GM19043 (cell line): ENCODE results near the gene OR4C16.

ENCODE experiments used
- ATAC-seq: cut with Tn5 transposase; IDR thresholded peaks from one replicate; pipeline ENCODE4 v1.9.1; 2021; ENCODE audit warnings: low read depth; ENCODE audit not compliant: unreplicated experiment

Gene OR4C16, protein sequence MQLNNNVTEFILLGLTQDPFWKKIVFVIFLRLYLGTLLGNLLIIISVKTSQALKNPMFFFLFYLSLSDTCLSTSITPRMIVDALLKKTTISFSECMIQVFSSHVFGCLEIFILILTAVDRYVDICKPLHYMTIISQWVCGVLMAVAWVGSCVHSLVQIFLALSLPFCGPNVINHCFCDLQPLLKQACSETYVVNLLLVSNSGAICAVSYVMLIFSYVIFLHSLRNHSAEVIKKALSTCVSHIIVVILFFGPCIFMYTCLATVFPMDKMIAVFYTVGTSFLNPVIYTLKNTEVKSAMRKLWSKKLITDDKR

DNA sequence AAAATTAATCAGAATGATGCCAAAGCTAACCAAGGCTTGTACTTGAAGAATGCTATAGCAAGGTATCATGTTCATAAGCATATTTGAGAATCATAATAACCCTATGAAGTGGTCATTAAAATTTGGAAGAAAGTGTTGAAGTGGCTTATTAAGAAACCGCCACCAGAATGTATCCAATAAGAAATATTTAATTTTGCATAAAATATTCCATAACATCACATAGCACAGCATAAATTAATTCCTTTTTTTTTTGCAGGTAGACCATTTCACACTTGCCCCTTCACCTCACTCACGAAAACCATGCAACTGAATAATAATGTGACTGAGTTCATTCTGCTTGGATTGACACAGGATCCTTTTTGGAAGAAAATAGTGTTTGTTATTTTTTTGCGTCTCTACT, at the start of gene OR4C16:
TSS of gene OR4C16 (plus strand) at position 301 of the 400 bp plus-strand sequence. CDS start at position 301, 0 bp downstream.
- ATAC-seq, result no peak

DNA sequence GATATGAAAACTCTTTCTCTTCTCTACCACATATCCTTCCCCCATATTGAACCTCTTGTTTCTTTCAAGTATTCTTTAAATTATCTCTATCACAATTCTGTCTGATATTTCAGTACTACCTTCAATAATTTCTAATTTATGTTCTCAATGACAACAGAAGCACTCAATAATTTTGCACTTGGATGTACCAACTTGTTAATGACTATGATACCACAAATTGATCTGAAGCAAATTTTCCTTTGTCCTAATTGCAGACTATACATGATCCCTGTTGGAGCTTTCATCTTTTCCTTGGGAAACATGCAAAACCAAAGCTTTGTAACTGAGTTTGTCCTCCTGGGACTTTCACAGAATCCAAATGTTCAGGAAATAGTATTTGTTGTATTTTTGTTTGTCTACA, 17.8 kb upstream of the OR4C16 start, which contains the start of gene OR4C15:
TSS of gene OR4C15 (plus strand) at position 301 of the 400 bp plus-strand sequence. CDS start at position 301, 0 bp downstream.
- ATAC-seq, result no peak

DNA sequence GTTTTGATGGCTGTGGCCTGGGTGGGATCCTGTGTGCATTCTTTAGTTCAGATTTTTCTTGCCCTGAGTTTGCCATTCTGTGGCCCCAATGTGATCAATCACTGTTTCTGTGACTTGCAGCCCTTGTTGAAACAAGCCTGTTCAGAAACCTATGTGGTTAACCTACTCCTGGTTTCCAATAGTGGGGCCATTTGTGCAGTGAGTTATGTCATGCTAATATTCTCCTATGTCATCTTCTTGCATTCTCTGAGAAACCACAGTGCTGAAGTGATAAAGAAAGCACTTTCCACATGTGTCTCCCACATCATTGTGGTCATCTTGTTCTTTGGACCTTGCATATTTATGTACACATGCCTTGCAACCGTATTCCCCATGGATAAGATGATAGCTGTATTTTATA, 620 bp downstream of the OR4C16 start:
- ATAC-seq, result no peak

DNA sequence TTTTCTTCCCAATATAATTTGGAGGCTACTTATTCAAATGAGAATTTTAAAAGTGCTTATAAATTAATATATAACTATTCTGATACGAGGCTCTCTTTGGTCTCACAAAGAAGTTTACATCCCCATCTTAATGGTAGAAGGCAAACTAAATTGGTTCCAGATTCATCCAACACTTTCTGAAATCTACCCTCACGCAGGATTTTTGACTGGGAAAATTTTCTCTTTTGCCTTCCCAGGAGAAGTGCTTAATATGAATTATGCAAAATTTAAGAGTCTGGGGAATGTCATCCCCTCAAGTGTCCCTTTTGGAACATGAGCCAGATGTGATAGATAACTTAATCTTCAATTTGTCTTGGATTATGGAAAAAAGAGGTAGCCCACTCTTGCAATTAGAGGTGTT, 35.6 kb downstream of the OR4C16 start, which contains the start of gene OR4C11:
TSS of gene OR4C11 (minus strand) at position 101 of the 400 bp plus-strand sequence. CDS start 3,272 bp downstream, outside the sequence.
- ATAC-seq, result no peak
